Upper lobe of right lung (tissue), 1 donor: ENCODE data around the gene UBASH3B. TPM values are rescaled to one million over a fixed set of nuclear protein-coding genes. Genes with fewer than 3 reads are reported as not detected.

Source experiments
- ATAC-seq: fragments of 200-7000 bp; cut with Tn5 transposase; one replicate; pipeline ENCODE4 v1.9.1; 2020; ENCODE audit warnings: mild to moderate bottlenecking, moderate library complexity
- DNase-seq: peaks from one replicate; pipeline ENCODE4 v3.0.0-alpha.2; 2020
- H3K27ac ChIP-seq: fragments of 200-600 bp; one replicate; pipeline ENCODE4 v1.8.0; 2022
- H3K27me3 ChIP-seq: fragments of 200-600 bp; one replicate; pipeline ENCODE4 v1.8.0; 2022; ENCODE audit warnings: mild to moderate bottlenecking
- H3K36me3 ChIP-seq: fragments of 200-600 bp; one replicate; pipeline ENCODE4 v1.8.0; 2022
- H3K4me1 ChIP-seq: fragments of 200-600 bp; one replicate; pipeline ENCODE4 v1.8.0; 2022
- H3K4me3 ChIP-seq: fragments of 200-600 bp; one replicate; pipeline ENCODE4 v1.8.0; 2022; ENCODE audit warnings: mild to moderate bottlenecking
- H3K9me3 ChIP-seq: fragments of 200-600 bp; one replicate; pipeline ENCODE4 v1.8.0; 2022
- intact Hi-C: fragments of 100-400 bp; cut with DNase I; formaldehyde crosslinking; loops from one replicate; pipeline ENCODE4 v1.11.0; 2022
- total RNA-seq: library from RNA; stranded (reverse); fragmentation: NEBNext Ultra II Directional; extraction: Animal tissue kit (Norgen Biotek cat#: 25700); gene quantifications from one replicate; pipeline ENCODE4 v1.2.1, GENCODE V29; 2021
- TF ChIP-seq, protein P1 (sequence below): fragments of 200-600 bp; IDR thresholded peaks from one replicate; pipeline ENCODE4 v1.8.0; 2022; ENCODE audit warnings: antibody characterized with exemption
- donor health status: DM: no; HTN: yes; CAD: no; lungs with severe emphysema.

The UBASH3B gene
- total RNA-seq, 1 donor from 2014 or later, result 42.2 TPM

- peaks cover 4% of the 10 kb centered on the region for H3K36me3 ChIP-seq
- H3K9me3 ChIP-seq, result no peaks in the 10 kb centered on the region
- H3K4me3 ChIP-seq, result peak overlapping the region; percentile 35
- H3K27ac ChIP-seq, result peak overlapping the region; percentile 51
- intact Hi-C loops, result no loop called here
- DNase-seq (no peak), ATAC-seq (peak; percentile 69)
- H3K27me3 ChIP-seq, result no peaks in the 10 kb centered on the region
- H3K4me1 ChIP-seq, result peaks cover 13% of the 10 kb centered on the region
- TF ChIP-seq, protein P1, sequence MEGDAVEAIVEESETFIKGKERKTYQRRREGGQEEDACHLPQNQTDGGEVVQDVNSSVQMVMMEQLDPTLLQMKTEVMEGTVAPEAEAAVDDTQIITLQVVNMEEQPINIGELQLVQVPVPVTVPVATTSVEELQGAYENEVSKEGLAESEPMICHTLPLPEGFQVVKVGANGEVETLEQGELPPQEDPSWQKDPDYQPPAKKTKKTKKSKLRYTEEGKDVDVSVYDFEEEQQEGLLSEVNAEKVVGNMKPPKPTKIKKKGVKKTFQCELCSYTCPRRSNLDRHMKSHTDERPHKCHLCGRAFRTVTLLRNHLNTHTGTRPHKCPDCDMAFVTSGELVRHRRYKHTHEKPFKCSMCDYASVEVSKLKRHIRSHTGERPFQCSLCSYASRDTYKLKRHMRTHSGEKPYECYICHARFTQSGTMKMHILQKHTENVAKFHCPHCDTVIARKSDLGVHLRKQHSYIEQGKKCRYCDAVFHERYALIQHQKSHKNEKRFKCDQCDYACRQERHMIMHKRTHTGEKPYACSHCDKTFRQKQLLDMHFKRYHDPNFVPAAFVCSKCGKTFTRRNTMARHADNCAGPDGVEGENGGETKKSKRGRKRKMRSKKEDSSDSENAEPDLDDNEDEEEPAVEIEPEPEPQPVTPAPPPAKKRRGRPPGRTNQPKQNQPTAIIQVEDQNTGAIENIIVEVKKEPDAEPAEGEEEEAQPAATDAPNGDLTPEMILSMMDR, result no peak
Observed at GRCh38 chr11:122779047-122779629, 123.6 kb downstream of the UBASH3B start.

- TF ChIP-seq, protein P1, result no peak
- peaks cover 21% of the 10 kb centered on the region for H3K4me1 ChIP-seq
- H3K9me3 ChIP-seq, result no peaks in the 10 kb centered on the region
- no peaks in the 10 kb centered on the region for H3K27me3 ChIP-seq
- peaks cover 4% of the 10 kb centered on the region for H3K36me3 ChIP-seq
- H3K27ac ChIP-seq, result peak overlapping the region; percentile 51
- ATAC-seq (peak; percentile 2), DNase-seq (no peak)
- H3K4me3 ChIP-seq, result peak overlapping the region; percentile 35
- intact Hi-C loops, result no loop called here
Observed at GRCh38 chr11:122780296-122780949, 124.9 kb downstream of the UBASH3B start.

- Histone ChIP-seq H3K27ac (peak overlapping the region; percentile 59), H3K4me3 (peak overlapping the region; percentile 35)
- ATAC-seq, result peak; percentile 93
Observed at GRCh38 chr11:122781378-122782195, 126.1 kb downstream of the UBASH3B start.

DNA sequence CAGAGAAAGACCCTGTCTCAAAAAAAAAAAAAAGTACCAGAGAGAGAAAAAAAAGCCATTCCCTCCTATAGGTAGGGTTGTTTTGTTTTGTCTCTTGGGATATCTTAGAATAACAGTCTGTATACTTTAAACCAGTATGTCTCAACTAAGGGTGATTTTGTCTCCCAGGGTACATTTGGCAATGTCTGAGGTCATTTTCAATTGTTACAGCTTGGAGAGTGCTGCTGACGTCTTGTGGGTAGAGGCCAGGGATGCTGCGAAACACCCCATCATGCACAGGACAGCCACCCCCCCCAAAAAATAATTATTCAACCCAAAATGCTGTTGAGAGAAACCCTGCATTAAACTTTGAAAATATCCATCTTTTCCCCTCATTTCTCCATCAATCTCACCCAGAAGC lies 126.7 kb downstream of the UBASH3B start:
- H3K27ac ChIP-seq, result peak overlapping the region; percentile 59
- TF ChIP-seq, protein P1, result no peak
- ATAC-seq, result peak; percentile 9

More at GRCh38 chr11:122781378-122782195, 126.1 kb downstream of the UBASH3B start:
- Histone ChIP-seq H3K9me3 (no peaks in the 10 kb centered on the region), H3K36me3 (peaks cover 4% of the 10 kb centered on the region), H3K27me3 (no peaks in the 10 kb centered on the region), H3K4me1 (peaks cover 18% of the 10 kb centered on the region)
- intact Hi-C loops, result no loop called here
- peak; percentile 91 for DNase-seq
- TF ChIP-seq, protein P1, result peak; percentile 98

DNA sequence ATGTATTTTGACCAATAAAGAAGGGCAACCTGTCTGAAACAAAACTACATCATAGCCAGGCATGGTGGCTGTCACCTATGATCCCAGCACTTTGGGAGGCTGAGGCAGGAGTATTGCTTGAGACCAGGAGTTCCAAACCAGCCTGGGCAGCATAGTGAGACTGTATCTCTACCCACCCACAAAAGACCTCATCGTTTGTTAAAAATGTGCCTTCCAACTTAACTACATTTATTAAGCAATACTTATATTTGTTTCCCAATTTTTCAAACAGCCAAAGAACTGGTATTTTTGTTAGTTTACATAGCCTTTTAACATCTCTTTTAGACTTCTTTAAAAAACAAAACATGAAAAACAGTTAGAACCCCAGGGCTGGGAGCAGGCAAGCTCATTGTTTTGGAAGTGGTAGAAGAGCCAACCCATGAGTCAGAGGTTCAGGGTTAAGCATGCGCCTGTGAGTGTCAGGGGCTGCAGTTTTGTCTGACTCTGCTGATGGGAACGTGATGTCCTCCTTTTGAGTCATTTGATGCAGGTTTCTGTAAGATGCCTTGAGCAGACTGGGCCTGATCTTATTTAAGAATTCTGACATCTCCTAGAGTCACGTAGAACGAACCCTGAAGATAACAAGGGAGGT lies 128.9 kb downstream of the UBASH3B start:
- TF ChIP-seq, protein P1, result no peak
- H3K36me3 ChIP-seq, result peaks cover 11% of the 10 kb centered on the region
- DNase-seq (no peak), ATAC-seq (no peak)
- H3K9me3 ChIP-seq, result no peaks in the 10 kb centered on the region
- no peak overlapping the region for H3K4me3 ChIP-seq
- intact Hi-C loops, result no loop called here
- H3K4me1 ChIP-seq, result peaks cover 17% of the 10 kb centered on the region
- H3K27ac ChIP-seq, result peak overlapping the region; percentile 68
- H3K27me3 ChIP-seq, result no peaks in the 10 kb centered on the region

More for the DNA sequence above, 126.7 kb downstream of the UBASH3B start:
- no peak for DNase-seq
- Histone ChIP-seq H3K4me3 (no peak overlapping the region), H3K9me3 (no peaks in the 10 kb centered on the region), H3K27me3 (no peaks in the 10 kb centered on the region), H3K4me1 (peaks cover 17% of the 10 kb centered on the region), H3K36me3 (peaks cover 4% of the 10 kb centered on the region)
- intact Hi-C loops, result no loop called here
